K562 (cell line): ENCODE measurements around the gene MED29. TPM values are rescaled to one million over a fixed set of nuclear protein-coding genes. Genes with fewer than 3 reads are reported as not detected.

Experiments
- FOSL1 ChIP-seq: fragments of 200-800 bp; sonication (Bioruptor generic); conservative IDR thresholded peaks from 2 replicates; pipeline ENCODE4 v1.6.1; 2016; ENCODE audit warnings: missing genetic modification characterization, missing compliant biosample characterization
- GATAD2B ChIP-seq: fragments of 450-650 bp; IDR thresholded peaks from 2 replicates; pipeline ENCODE4 v1.6.1; 2017; ENCODE audit warnings: mild to moderate bottlenecking, borderline replicate concordance
- HNRNPL ChIP-seq: fragments of 200-400 bp; formaldehyde crosslinking; IDR thresholded peaks from 2 replicates; pipeline ENCODE4 v1.6.1; 2017; ENCODE audit warnings: low read depth, mild to moderate bottlenecking, low read length
- JUND ChIP-seq, 2 experiments: IDR thresholded peaks; 2 replicates in 1 of 2; 3 replicates in 1 of 2; pipeline ENCODE4 v1.6.1; 2011; ENCODE audit warnings: borderline replicate concordance in 2 of 2, low read depth in 2 of 2, low read length in 2 of 2, improper control_type of control experiment in 1 of 2, missing biosample characterization in 1 of 2, missing genetic modification characterization in 1 of 2, missing genetic modification reagents in 1 of 2
- POLR2H ChIP-seq: IDR thresholded peaks from 2 replicates; pipeline ENCODE4 v1.6.1; 2016; ENCODE audit warnings: missing genetic modification characterization, low read depth, mild to moderate bottlenecking, control low read depth, missing compliant biosample characterization, moderate library complexity
- TAF1 ChIP-seq: IDR thresholded peaks from 2 replicates; pipeline ENCODE4 v1.6.1; 2011; ENCODE audit warnings: mild to moderate bottlenecking, low read length, moderate library complexity; ENCODE audit not compliant: insufficient read depth, control insufficient read depth, severe bottlenecking; ENCODE audit errors: extremely low read depth
- polyA plus RNA-seq, 8 experiments: library from polyadenylated mRNA; depleted of rRNA in 4 of 8; stranded (reverse) in 5 of 8; unstranded in 3 of 8; fragments of >200 nt; fragmentation: Nextera tagmentation in 2 of 8; fragmentation: Illumina TruSeq in 1 of 8; extraction: Ambion mirVana in 2 of 8; extraction: Trizol in 1 of 8; gene quantifications; 2 replicates each; pipeline versions ENCODE4 v1.2.1 to v1.2.3, GENCODE V29; 2011 to 2014; ENCODE audit warnings: inconsistent platforms in 1 of 8, missing spikeins in 1 of 8
- total RNA-seq, 7 experiments: library from RNA; depleted of rRNA in 6 of 7; stranded (reverse); fragments of >200 nt in 6 of 7; fragmentation: Illumina TruSeq in 2 of 7; extraction: Trizol in 2 of 7; gene quantifications; 2 replicates each; pipeline versions ENCODE4 v1.2.1 to v1.2.3, GENCODE V29; 2011 to 2021; ENCODE audit warnings: low replicate concordance in 1 of 7
- TF ChIP-seq, protein P1 (sequence below): fragments of 200-800 bp; sonication (Bioruptor generic); IDR thresholded peaks from 2 replicates; pipeline ENCODE4 v1.6.1; 2017; ENCODE audit warnings: missing genetic modification characterization, missing compliant biosample characterization
- TF ChIP-seq, protein P2 (sequence below), 2 experiments: fragments of 450-650 bp in 1 of 2; sonication (generic) in 1 of 2; formaldehyde crosslinking in 1 of 2; IDR thresholded peaks; 2 replicates each; pipeline versions ENCODE4 v1.7.1 to v1.9.0; 2016 to 2022; ENCODE audit warnings: inconsistent platforms in 1 of 2, mild to moderate bottlenecking in 1 of 2, missing genetic modification reagents in 1 of 2
- TF ChIP-seq, protein P3 (sequence below): fragments of 250-450 bp; sonication (Bioruptor Pico); IDR thresholded peaks from 2 replicates; pipeline ENCODE4 v1.9.0; 2021; ENCODE audit warnings: mild to moderate bottlenecking
- TF ChIP-seq, protein P4 (sequence below): fragments of 450-650 bp; IDR thresholded peaks from 2 replicates; pipeline ENCODE4 v1.6.1; 2016; ENCODE audit warnings: antibody characterized with exemption

The MED29 gene
- total and polyA plus RNA-seq, 9 of the 15 experiments (the other 6 are each of a cell fraction or from before 2014, with no cell fraction given): 1.8 to 22.6 (median 12.4) TPM

DNA sequence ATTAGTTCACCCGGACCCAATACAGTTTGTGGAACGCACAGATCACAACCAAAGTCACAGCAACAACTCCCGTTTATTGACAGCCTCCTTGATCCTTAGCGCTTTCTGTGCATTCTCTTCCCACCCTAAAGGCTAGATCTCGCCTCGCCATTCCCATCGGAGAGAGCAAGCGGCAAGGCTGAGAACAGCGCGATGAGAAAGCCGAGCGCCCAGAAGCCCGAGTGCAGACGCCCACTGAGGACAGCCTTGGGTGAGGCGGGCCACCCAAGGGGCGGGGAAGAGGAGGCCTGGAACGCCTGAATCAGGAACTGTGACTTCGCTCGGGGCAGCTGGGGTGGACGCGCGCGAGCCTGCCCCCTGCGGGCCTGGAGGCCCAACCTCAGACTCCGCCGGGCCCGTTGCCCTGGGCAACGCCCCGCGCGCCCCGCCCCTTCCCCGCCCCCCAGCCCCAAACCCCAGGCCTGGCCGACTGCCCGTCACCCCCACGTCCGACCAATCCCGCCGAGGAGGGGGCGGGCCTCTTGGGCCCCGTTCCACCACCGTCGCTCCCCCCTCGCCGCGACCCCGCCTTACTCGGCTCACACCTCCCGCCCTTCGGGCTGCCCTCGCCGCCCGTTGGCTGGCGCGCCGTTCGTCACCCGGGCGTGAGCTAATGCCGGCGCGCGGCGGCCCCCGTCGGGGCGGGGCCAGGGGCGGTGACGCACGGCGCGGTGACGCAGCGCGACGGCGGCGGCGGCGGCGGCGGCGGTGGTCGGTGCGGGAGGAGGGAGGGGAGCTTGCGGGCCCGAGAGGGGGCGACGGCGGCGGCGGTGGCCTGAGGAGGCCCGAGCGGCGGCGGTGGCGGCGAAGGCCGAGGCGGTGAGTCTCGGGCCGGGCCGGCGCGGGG lies 49.2 kb upstream of the MED29 start, which contains the start of gene SAMD4B (continued):
- TF ChIP-seq, protein P1, sequence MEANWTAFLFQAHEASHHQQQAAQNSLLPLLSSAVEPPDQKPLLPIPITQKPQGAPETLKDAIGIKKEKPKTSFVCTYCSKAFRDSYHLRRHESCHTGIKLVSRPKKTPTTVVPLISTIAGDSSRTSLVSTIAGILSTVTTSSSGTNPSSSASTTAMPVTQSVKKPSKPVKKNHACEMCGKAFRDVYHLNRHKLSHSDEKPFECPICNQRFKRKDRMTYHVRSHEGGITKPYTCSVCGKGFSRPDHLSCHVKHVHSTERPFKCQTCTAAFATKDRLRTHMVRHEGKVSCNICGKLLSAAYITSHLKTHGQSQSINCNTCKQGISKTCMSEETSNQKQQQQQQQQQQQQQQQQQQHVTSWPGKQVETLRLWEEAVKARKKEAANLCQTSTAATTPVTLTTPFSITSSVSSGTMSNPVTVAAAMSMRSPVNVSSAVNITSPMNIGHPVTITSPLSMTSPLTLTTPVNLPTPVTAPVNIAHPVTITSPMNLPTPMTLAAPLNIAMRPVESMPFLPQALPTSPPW: peak; percentile 99
- TF ChIP-seq GATAD2B (0 out of 2 replicates have a peak, but pooled peaks have one; percentile 26), HNRNPL (no peak), TAF1 (peak; percentile 95), FOSL1 (tag) (peak; percentile 75; the same call in 1 of the 2 replicates), JUND (IDR thresholded peaks at IDR 0.05; ENCODE audit: borderline replicate concordance, low read depth, low read length) (peak; percentile 27; the same call in 1 of the 2 replicates), JUND (tag; IDR thresholded peaks at IDR 0.05; ENCODE audit: borderline replicate concordance, low read depth, low read length) (no peak; the same call in 2 of the 3 replicates), POLR2H (0 out of 2 replicates have a peak, but pooled peaks have one; percentile 22)
- TF ChIP-seq, protein P2, sequence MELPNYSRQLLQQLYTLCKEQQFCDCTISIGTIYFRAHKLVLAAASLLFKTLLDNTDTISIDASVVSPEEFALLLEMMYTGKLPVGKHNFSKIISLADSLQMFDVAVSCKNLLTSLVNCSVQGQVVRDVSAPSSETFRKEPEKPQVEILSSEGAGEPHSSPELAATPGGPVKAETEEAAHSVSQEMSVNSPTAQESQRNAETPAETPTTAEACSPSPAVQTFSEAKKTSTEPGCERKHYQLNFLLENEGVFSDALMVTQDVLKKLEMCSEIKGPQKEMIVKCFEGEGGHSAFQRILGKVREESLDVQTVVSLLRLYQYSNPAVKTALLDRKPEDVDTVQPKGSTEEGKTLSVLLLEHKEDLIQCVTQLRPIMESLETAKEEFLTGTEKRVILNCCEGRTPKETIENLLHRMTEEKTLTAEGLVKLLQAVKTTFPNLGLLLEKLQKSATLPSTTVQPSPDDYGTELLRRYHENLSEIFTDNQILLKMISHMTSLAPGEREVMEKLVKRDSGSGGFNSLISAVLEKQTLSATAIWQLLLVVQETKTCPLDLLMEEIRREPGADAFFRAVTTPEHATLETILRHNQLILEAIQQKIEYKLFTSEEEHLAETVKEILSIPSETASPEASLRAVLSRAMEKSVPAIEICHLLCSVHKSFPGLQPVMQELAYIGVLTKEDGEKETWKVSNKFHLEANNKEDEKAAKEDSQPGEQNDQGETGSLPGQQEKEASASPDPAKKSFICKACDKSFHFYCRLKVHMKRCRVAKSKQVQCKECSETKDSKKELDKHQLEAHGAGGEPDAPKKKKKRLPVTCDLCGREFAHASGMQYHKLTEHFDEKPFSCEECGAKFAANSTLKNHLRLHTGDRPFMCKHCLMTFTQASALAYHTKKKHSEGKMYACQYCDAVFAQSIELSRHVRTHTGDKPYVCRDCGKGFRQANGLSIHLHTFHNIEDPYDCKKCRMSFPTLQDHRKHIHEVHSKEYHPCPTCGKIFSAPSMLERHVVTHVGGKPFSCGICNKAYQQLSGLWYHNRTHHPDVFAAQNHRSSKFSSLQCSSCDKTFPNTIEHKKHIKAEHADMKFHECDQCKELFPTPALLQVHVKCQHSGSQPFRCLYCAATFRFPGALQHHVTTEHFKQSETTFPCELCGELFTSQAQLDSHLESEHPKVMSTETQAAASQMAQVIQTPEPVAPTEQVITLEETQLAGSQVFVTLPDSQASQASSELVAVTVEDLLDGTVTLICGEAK (IDR thresholded peaks at IDR 0.05): peak; percentile 80
- TF ChIP-seq, protein P2 (CRISPR knock-in tag; IDR thresholded peaks at IDR 0.05): no peak
- TF ChIP-seq, protein P3, sequence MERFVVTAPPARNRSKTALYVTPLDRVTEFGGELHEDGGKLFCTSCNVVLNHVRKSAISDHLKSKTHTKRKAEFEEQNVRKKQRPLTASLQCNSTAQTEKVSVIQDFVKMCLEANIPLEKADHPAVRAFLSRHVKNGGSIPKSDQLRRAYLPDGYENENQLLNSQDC (CRISPR knock-in tag): no peak
- TF ChIP-seq, protein P4, sequence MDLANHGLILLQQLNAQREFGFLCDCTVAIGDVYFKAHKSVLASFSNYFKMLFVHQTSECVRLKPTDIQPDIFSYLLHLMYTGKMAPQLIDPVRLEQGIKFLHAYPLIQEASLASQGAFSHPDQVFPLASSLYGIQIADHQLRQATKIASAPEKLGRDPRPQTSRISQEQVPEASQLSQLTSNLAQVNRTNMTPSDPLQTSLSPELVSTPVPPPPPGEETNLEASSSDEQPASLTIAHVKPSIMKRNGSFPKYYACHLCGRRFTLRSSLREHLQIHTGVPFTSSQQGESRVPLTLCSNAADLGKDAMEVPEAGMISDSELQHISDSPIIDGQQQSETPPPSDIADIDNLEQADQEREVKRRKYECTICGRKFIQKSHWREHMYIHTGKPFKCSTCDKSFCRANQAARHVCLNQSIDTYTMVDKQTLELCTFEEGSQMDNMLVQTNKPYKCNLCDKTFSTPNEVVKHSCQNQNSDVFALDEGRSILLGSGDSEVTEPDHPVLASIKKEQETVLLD: 0 out of 2 replicates have a peak, but pooled peaks have one; percentile 24
